Fibroblast of skin of abdomen (primary cell): ENCODE data around the gene NIT1.
A peak's percentile ranks its signal among the peaks of the same experiment; 100 is the strongest.
"Not testable (repeated sequence)": the region's sequence is repeated elsewhere in the genome, so short reads cannot be mapped to it uniquely, and the experiment has no call there.

Experiments used
- DNase-seq: peaks from one replicate; pipeline ENCODE4 v3.0.0-alpha.2; 2013

The NIT1 gene

GRCh38 chr1:161113915-161114314, 4.0 kb upstream of the NIT1 start:
- no peak for DNase-seq

GRCh38 chr1:161114556-161114955, 3.3 kb upstream of the NIT1 start:
- DNase-seq = no peak

DNA sequence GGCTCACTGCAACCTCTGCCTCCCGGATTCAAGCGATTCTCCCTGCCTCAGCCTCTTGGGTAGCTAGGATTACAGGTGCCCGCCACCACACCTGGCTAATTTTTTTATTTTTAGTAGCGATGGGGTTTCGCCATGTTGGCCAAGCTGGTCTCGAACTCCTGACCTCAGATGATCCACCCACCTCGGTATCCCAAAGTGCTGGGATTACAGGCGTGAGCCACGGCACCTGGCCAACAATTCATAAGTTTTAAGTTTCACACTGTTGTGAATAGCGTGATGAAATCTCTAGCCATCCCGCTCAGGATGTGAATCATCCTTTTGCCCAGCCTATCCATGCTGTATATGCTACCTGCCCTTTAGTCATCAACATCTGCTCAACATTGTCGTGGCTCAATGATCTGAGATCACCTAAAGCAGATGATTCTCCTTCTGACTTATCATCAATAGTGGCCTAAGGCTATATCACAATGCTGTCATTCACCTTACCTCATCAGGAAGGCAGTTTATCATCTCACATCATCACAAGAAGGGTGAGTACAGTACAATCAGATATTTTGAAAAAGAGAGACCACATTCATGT, 2.7 kb upstream of the NIT1 start:
- DNase-seq = peak; percentile 79

DNA sequence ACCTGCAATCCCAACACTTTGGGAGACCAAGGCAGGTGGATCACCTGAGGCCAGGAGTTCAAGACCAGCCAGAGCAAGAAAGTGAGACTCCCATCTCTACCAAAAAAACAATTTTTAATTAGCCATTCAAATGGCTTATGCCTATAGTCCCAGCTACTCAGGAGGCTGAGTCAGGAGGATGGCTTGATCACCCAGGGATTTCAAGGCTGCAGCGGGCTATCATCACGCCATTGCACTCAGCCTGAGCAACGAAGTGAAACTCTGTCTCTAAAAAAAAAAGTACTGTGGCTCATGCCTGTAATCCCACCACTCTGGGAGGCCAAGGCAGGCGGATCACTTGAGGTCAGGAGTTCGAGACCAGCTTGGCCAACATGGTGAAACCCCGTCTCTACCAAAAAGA, 1.9 kb upstream of the NIT1 start:
- not testable (repeated sequence) for DNase-seq

DNA sequence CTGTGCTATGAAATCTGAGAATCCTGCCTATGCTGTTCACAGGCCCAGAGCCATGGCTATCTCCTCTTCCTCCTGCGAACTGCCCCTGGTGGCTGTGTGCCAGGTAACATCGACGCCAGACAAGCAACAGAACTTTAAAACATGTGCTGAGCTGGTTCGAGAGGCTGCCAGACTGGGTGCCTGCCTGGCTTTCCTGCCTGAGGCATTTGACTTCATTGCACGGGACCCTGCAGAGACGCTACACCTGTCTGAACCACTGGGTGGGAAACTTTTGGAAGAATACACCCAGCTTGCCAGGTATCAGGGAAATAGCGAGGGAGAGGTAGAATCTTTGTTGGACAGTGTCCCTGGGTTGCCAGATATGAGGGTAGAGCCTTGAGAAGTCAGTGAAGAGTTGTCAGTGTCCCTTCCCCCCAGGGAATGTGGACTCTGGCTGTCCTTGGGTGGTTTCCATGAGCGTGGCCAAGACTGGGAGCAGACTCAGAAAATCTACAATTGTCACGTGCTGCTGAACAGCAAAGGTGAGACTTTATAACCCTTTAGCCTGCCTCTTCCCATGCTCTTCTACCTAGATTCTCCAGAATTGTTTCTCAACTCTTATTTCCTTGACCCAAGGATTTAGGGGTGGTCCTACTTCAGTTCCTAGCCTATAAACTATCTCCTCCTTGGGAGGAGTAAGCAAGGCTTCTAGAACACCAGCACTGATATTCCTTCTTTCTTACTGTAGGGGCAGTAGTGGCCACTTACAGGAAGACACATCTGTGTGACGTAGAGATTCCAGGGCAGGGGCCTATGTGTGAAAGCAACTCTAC, 1.4 kb downstream of the NIT1 start:
- peak; percentile 67 for DNase-seq

- DNase-seq = no peak
Observed at GRCh38 chr1:161121042-161121650, 3.2 kb downstream of the NIT1 start.

DNA sequence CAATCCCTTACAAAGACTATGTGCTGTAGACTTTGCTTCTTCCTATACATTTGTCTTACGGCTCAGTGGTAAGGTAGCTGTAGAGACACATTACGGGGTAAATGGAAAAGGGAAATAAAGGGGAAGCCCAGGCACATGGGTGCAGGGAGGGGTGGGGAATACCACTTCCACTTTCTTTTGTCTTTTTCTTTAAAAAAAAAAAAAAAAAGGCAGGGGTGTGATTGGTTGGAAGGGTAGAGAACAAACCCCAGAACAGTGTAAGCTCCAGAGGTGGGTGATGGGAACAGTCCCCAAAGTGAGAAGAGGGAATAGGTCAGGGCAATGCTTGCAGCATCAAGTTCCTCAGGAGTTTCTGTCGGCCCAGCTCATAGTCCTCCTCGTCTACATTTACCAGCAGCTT, 3.9 kb downstream of the NIT1 start:
- no peak for DNase-seq

GRCh38 chr1:161122967-161123366, 5.1 kb downstream of the NIT1 start:
- no peak for DNase-seq

GRCh38 chr1:161127649-161128048, 9.7 kb downstream of the NIT1 start:
- DNase-seq = no peak

- DNase-seq = no peak
Observed at GRCh38 chr1:161128591-161129420, 10.9 kb downstream of the NIT1 start.

GRCh38 chr1:161130266-161130665, 12.4 kb downstream of the NIT1 start:
- no peak for DNase-seq

DNA sequence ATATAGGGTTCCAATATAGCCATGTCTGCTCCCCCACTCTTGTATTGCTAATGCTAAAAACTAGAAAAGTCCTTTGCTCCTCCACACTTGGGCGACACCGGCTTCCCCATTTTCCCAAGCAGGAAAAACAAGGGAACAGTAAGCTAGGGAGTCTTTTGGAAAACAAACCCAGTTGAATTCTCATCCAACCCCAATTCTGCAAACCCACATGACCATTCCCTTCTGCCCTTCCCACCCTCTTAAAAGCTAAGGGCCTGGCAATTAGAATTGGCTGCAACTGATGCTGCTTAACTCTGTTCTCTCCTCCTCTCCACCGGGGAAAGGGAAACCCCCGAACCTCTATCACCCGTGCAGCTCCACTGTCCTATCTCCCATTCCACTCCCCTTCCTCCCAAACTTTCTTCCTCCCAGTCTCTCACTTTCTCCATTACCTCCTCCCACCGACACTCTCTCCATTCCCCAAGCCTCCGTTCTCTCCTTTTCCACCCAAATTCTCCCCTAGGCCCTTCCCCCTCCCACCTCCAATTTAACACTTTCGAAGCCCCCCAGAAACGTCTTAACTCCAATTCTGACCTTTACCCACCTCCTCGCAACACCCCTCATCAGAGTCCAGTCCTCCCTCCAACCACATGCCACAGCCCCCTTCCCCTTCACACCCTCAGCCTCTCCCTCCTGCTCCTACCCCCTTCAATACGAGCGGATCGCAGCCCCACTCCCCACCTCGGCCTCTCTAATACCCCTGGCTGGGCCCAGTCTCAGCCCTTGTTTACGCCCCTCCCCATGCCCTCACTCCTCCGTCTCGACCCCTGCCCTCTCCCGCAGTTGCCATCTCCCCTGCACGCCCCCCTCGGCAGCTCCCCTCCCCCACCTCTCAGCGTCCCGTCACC, 13.9 kb downstream of the NIT1 start:
- DNase-seq = no peak

GRCh38 chr1:161132410-161133219, 14.7 kb downstream of the NIT1 start, which contains the start of gene DEDD:
Gene DEDD (minus strand): TSS chr1:161132667. CDS start chr1:161124462, 8,205 bp downstream.
- DNase-seq = peak; percentile 98

GRCh38 chr1:161133220-161133740, 15.4 kb downstream of the NIT1 start:
- DNase-seq = no peak

- no peak for DNase-seq
Observed at GRCh38 chr1:161137881-161138280, 20.0 kb downstream of the NIT1 start.

- no peak for DNase-seq
Observed at GRCh38 chr1:161138431-161138830, 20.5 kb downstream of the NIT1 start.

DNA sequence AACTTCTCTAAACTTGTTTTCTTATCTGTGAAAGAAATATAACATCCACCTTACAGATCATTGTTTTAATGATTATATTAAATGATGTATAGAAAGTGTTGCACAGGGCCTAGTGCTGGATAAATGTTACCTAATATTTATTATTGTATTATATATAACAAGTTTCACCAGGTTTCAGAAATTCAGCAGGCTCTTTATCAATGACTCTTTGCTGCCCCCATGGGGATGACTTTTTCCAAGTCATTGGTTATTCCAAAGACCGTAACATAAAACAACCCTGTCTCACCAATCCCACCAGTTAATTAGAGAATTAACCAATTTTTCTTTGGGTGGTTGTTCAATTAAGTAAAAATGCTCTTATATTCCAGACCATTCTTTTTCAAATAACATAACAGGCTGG, 21.9 kb downstream of the NIT1 start:
- peak; percentile 49 for DNase-seq

DNA sequence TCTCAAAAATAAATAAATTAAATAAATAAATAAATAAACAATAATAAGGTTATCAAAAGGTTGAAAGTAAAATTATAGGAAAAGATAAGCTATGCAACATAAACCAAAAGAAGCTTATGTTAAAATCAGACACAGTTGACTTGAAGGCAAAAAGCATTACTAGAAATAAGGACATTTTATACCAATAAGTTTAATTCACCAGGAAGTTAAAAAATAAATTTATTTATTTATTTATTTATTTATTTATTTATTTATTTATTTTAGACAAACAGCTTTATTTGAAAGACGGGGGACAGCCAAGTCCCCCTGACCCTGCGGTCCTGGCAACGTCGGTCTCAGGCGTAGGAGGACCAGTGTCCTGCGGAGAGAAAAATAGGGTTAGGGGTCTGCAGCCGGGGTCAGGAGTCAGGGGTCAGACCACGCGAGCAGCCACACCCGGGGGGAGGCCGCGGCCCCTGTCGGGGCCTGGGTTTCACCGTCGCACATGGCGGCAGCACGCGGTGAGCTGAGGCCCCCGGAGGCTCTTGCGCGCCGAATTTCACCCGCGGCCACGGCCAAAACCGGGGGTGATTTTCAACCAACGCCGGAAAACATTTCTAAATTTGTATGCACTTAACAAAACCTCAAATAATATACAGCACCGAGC, 23.0 kb downstream of the NIT1 start:
- DNase-seq = no peak

- DNase-seq = no peak
Observed at GRCh38 chr1:161145832-161146231, 27.9 kb downstream of the NIT1 start.

DNA sequence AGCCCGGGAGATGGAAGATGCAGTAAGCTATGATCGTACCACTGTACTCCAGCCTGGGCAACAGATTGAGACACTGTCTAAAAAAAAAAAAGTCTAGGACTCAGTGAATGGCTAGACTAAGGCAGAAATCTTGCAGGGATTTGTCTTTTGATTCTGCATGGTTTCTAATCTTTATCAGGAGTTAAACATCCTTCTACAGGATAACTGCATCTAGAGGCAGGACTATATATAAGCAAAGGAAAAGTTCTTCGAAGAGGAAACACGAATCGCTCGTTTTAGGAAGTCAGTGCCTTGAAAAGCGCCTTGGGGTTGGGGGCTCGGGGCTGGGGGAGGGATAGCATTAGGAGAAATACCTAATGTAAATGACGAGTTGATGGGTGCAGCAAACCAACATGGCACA, 35.3 kb downstream of the NIT1 start:
- DNase-seq = no peak
